CD4-positive, alpha-beta T cell (primary cell): ENCODE results near the gene COL24A1. TPM values are rescaled to one million over a fixed set of nuclear protein-coding genes. Genes with fewer than 3 reads are reported as not detected.

Source experiments
- ATAC-seq: fragments of 200-7000 bp; cut with Tn5 transposase; one replicate; pipeline ENCODE4 v1.10.0; 2022; ENCODE audit warnings: mild to moderate bottlenecking; ENCODE audit not compliant: poor library complexity
- CTCF ChIA-PET: fragments of 350-600 bp; sonication (Branson Sonifier 250); formaldehyde crosslinking; loops from one replicate; lab custom pipeline; 2021; ENCODE audit warnings: antibody characterized with exemption, inconsistent platforms; lab: Charles Lee
- POLR2A ChIA-PET: fragments of 350-600 bp; sonication (Branson Sonifier 250); formaldehyde crosslinking; loops from one replicate; lab custom pipeline; 2021; ENCODE audit warnings: antibody characterized with exemption, inconsistent platforms; lab: Charles Lee
- DNase-seq, 14 experiments: peaks; one replicate each; pipeline ENCODE4 v3.0.0-alpha.2; 2013 to 2020; ENCODE audit warnings: mixed read lengths in 2 of 14
- H3K27ac ChIP-seq, 2 donors: one replicate each; pipeline versions ENCODE4 v1.5.1 to v1.7.0; 2013; ENCODE audit warnings: low read length in 2 of 2, low read depth in 1 of 2, mild to moderate bottlenecking in 1 of 2
- H3K27me3 ChIP-seq, 2 experiments: 1 replicate in 1 of 2; 2 replicates in 1 of 2; pipeline versions ENCODE4 v1.6.1 to v1.7.0; 2013; ENCODE audit warnings: low read length in 2 of 2, control low read depth in 1 of 2, mild to moderate bottlenecking in 1 of 2, moderate library complexity in 1 of 2; ENCODE audit not compliant: insufficient read depth in 2 of 2, control insufficient read depth in 1 of 2
- H3K36me3 ChIP-seq: one replicate; pipeline ENCODE4 v1.6.1; 2013; ENCODE audit warnings: low read length, control low read depth; ENCODE audit not compliant: insufficient read depth
- H3K4me1 ChIP-seq: one replicate; pipeline ENCODE4 v1.6.1; 2013; ENCODE audit warnings: low read length, control low read depth; ENCODE audit not compliant: insufficient read depth
- H3K4me3 ChIP-seq: one replicate; pipeline ENCODE4 v1.5.1; 2013; ENCODE audit warnings: mild to moderate bottlenecking, low read length, moderate library complexity
- H3K9me3 ChIP-seq, 2 experiments: 1 replicate in 1 of 2; 2 replicates in 1 of 2; pipeline versions ENCODE4 v1.6.1 to v1.7.0; 2013; ENCODE audit warnings: low read length in 2 of 2, mild to moderate bottlenecking in 2 of 2, control low read depth in 1 of 2, moderate library complexity in 1 of 2; ENCODE audit not compliant: control insufficient read depth in 1 of 2, insufficient read depth in 1 of 2
- H3K27ac Mint-ChIP-seq: one replicate; pipeline ENCODE4 v1.8.0; 2020; ENCODE audit warnings: mixed read lengths
- H3K27me3 Mint-ChIP-seq: one replicate; pipeline ENCODE4 v1.8.0; 2021; ENCODE audit warnings: mixed read lengths
- H3K36me3 Mint-ChIP-seq: one replicate; pipeline ENCODE4 v1.8.0; 2021; ENCODE audit warnings: low read depth, mixed read lengths
- H3K4me1 Mint-ChIP-seq: one replicate; pipeline ENCODE4 v1.8.0; 2021; ENCODE audit warnings: low read depth, mixed read lengths
- H3K4me3 Mint-ChIP-seq: one replicate; pipeline ENCODE4 v1.8.0; 2020; ENCODE audit warnings: mild to moderate bottlenecking, mixed read lengths
- H3K9me3 Mint-ChIP-seq: one replicate; pipeline ENCODE4 v1.8.0; 2020; ENCODE audit warnings: mixed read lengths
- CTCF ChIP-seq: fragments of 200-600 bp; IDR thresholded peaks from one replicate; pipeline ENCODE4 v1.8.0; 2022; ENCODE audit warnings: antibody characterized with exemption, mild to moderate bottlenecking
- intact Hi-C, 2 experiments: fragments of 100-400 bp; cut with DNase I in 1 of 2; cut with micrococcal nuclease in 1 of 2; formaldehyde crosslinking; loops; one replicate each; pipeline versions ENCODE4 v1.15.1 to v1.9.0; 2023 to 2025; cut with DNase I, micrococcal nuclease
- total RNA-seq, 174 experiments: library from RNA in 2 of 174; stranded (reverse) in 2 of 174; gene quantifications; one replicate each; pipeline ENCODE4 v1.2.3 and lab custom pipeline; 2021 to 2026

Gene COL24A1
- total RNA-seq, 2 experiments from 2014 or later = 0.25 TPM; not detected in 1

DNA sequence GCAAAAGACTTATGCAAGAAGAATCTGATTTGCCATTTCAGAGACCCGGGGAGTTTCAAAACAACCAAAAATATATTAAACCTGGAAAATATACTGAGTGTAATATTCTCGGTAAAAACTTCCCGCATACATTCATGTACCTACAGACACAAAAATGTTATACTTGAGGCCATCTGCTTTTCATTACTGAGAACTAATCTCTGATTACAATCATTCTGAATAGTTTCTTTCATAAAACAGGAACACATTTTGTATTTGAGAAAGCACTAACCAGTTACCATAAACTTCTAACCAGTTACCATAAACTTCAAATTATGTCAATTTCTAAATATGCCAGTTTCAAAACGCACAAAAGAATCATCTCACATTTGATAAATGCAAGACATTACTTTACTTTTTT, 456.1 kb downstream of the COL24A1 start:
- Histone ChIP-seq H3K4me3 (no peak overlapping the region), H3K4me1 (peaks cover 5% of the 10 kb centered on the region), H3K36me3 (peaks cover 63% of the 10 kb centered on the region), H3K27ac (no peak overlapping the region), H3K9me3 (no peaks in the 10 kb centered on the region), H3K27me3 (no peaks in the 10 kb centered on the region)
- intact Hi-C loops = loop anchor here in 1 of 2 experiments (10.0 kb wide), 2 partner anchors 426 to 1004 kb away; partner anchors contain the start of genes BCL10 and SH3GLB1
- POLR2A ChIA-PET = interaction anchor here (1.0 kb wide), 1 partner anchor 8 kb away, joined by 3 read pairs; the partner anchor contains the start of gene ZNHIT6
- ATAC-seq = no peak
- Mint-ChIP-seq H3K4me1 (peaks cover 39% of the 10 kb centered on the region), H3K36me3 (peaks cover 90% of the 10 kb centered on the region), H3K9me3 (no peaks in the 10 kb centered on the region), H3K27ac (no peak overlapping the region), H3K27me3 (no peaks in the 10 kb centered on the region), H3K4me3 (no peak overlapping the region)
- CTCF ChIA-PET = no interaction called here
- DNase-seq = no peak
- TF ChIP-seq CTCF = no peak

DNA sequence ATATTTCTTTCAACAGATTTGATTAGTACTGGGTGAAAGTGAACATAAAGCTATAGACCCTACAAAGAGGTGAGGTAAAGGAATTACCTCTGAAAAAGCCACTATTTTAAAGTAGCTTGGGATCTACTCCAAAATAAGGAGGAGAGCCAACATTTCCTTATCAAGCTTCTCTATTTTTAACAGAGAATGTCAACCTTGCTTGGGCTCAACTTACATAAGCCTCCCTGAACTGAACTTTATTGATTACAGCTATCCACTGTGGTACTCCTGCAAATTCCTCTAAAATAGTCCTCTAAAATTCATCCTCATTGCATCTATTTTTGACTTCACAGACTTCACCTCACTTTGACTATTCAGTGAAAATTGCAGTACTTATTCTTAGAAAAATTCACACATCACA, 458.7 kb downstream of the COL24A1 start:
- TF ChIP-seq CTCF = no peak
- Mint-ChIP-seq H3K27ac (no peak overlapping the region), H3K4me3 (no peak overlapping the region), H3K4me1 (peaks cover 30% of the 10 kb centered on the region), H3K36me3 (peaks cover 86% of the 10 kb centered on the region), H3K9me3 (no peaks in the 10 kb centered on the region), H3K27me3 (no peaks in the 10 kb centered on the region)
- ATAC-seq (no peak), DNase-seq (no peak)
- peaks cover 41% of the 10 kb centered on the region for H3K36me3 ChIP-seq
- no peak overlapping the region for H3K27ac ChIP-seq
- H3K27me3 ChIP-seq = no peaks in the 10 kb centered on the region
- ChIA-PET POLR2A (no interaction called here), CTCF (no interaction called here)
- intact Hi-C loops = no loop called here
- no peaks in the 10 kb centered on the region for H3K9me3 ChIP-seq
- no peaks in the 10 kb centered on the region for H3K4me1 ChIP-seq
- H3K4me3 ChIP-seq = no peak overlapping the region

DNA sequence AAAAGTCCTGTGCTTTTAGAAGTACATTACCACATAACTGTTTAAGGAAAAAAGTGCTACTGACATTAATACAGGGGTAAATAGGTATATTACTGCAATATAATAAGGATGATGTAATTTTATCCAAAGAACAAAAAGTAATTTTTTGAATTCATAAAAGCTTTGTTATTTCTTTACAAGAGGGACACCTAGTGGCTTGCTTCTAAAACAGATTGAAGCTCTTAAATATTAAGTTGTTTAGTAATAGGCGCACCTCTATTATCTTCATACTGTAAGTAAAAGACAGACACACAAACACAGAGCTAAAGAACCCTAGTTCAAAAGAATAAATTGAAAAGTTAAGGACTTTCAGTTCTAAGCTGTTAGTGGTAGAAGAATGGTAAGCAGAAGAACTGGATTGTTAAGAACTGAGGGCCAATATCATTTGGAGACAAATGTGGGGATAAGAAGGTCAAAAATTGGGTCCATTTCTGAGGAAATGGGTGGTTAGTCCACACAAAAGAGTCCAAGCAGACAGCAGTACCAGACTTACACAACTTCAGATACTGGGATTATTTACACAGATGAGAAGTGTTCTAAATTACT, 463.8 kb downstream of the COL24A1 start:
- POLR2A ChIA-PET = interaction anchor here (1.0 kb wide), 1 partner anchor 9 kb away, joined by 7 read pairs; no protein-coding TSS in a partner anchor
- intact Hi-C loops = no loop called here

More for the DNA sequence above, 463.8 kb downstream of the COL24A1 start:
- DNase-seq (no peak), ATAC-seq (no peak)
- no peaks in the 10 kb centered on the region for H3K9me3 Mint-ChIP-seq
- H3K4me3 ChIP-seq = no peak overlapping the region
- H3K4me1 Mint-ChIP-seq = peaks cover 30% of the 10 kb centered on the region
- no peak overlapping the region for H3K27ac ChIP-seq
- CTCF ChIA-PET = interaction anchor here (1.6 kb wide), 1 partner anchor 10 kb away, joined by 4 read pairs; no protein-coding TSS in a partner anchor
- no peak overlapping the region for H3K4me3 Mint-ChIP-seq
- H3K36me3 ChIP-seq = peaks cover 10% of the 10 kb centered on the region
- H3K36me3 Mint-ChIP-seq = peaks cover 79% of the 10 kb centered on the region
- H3K27me3 ChIP-seq = no peaks in the 10 kb centered on the region
- H3K9me3 ChIP-seq = no peaks in the 10 kb centered on the region
- H3K4me1 ChIP-seq = no peaks in the 10 kb centered on the region
- no peak overlapping the region for H3K27ac Mint-ChIP-seq
- H3K27me3 Mint-ChIP-seq = no peaks in the 10 kb centered on the region
- no peak for TF ChIP-seq CTCF
